Trophoblast cell (in vitro differentiated cells and primary cell): Measurements from ENCODE around the gene FYB1.

Experiments
- DNase-seq, 2 donors: peaks; one replicate each; pipeline ENCODE4 v3.0.0-alpha.2; 2016
- H2AFZ ChIP-seq: 2 replicates; pipeline ENCODE4 v1.6.1; 2013; ENCODE audit warnings: low read length, moderate library complexity, mild to moderate bottlenecking; ENCODE audit not compliant: insufficient read depth, poor library complexity
- H2AK5ac ChIP-seq: 2 replicates; pipeline ENCODE4 v1.6.1; 2013; ENCODE audit warnings: mild to moderate bottlenecking, low read length
- H2BK120ac ChIP-seq: 2 replicates; pipeline ENCODE4 v1.6.1; 2013; ENCODE audit warnings: low read length, mild to moderate bottlenecking, moderate library complexity; ENCODE audit not compliant: insufficient read depth, poor library complexity
- H2BK12ac ChIP-seq: 2 replicates; pipeline ENCODE4 v1.6.1; 2013; ENCODE audit warnings: mild to moderate bottlenecking, low read length, moderate library complexity
- H2BK5ac ChIP-seq: 2 replicates; pipeline ENCODE4 v1.6.1; 2013; ENCODE audit warnings: low read length, low read depth, moderate library complexity, mild to moderate bottlenecking; ENCODE audit not compliant: poor library complexity
- H3K14ac ChIP-seq: 2 replicates; pipeline ENCODE4 v1.6.1; 2013; ENCODE audit warnings: mild to moderate bottlenecking, low read length
- H3K18ac ChIP-seq: 2 replicates; pipeline ENCODE4 v1.6.1; 2013; ENCODE audit warnings: mild to moderate bottlenecking, low read length
- H3K23ac ChIP-seq: 2 replicates; pipeline ENCODE4 v1.6.1; 2013; ENCODE audit warnings: low read length
- H3K27ac ChIP-seq: 2 replicates; pipeline ENCODE4 v1.5.1; 2013; ENCODE audit warnings: low read depth, mild to moderate bottlenecking, inconsistent platforms, low read length, moderate library complexity
- H3K27me3 ChIP-seq: 2 replicates; pipeline ENCODE4 v1.6.1; 2013; ENCODE audit warnings: inconsistent platforms, mild to moderate bottlenecking, low read length, moderate library complexity; ENCODE audit not compliant: insufficient read depth
- H3K36me3 ChIP-seq, 2 experiments: 1 replicate in 1 of 2; 2 replicates in 1 of 2; pipeline ENCODE4 v1.6.1; 2013; ENCODE audit warnings: low read length in 2 of 2, mild to moderate bottlenecking in 2 of 2, moderate library complexity in 1 of 2; ENCODE audit not compliant: insufficient read depth in 2 of 2, control insufficient read depth in 1 of 2
- H3K4ac ChIP-seq: 2 replicates; pipeline ENCODE4 v1.6.1; 2013; ENCODE audit warnings: low read depth, mild to moderate bottlenecking, low read length, moderate library complexity
- H3K4me1 ChIP-seq, 2 experiments: 1 replicate in 1 of 2; 2 replicates in 1 of 2; pipeline ENCODE4 v1.6.1; 2013; ENCODE audit warnings: low read length in 2 of 2, mild to moderate bottlenecking in 2 of 2, moderate library complexity in 1 of 2; ENCODE audit not compliant: insufficient read depth in 2 of 2, control insufficient read depth in 1 of 2
- H3K4me2 ChIP-seq: 2 replicates; pipeline ENCODE4 v1.6.1; 2013; ENCODE audit warnings: inconsistent platforms, mild to moderate bottlenecking, low read length, moderate library complexity
- H3K4me3 ChIP-seq: 2 replicates; pipeline ENCODE4 v1.5.1; 2013; ENCODE audit warnings: mild to moderate bottlenecking, low read depth, low read length, inconsistent platforms
- H3K79me1 ChIP-seq: one replicate; pipeline ENCODE4 v1.6.1; 2013; ENCODE audit warnings: low read length
- H3K79me2 ChIP-seq: 2 replicates; pipeline ENCODE4 v1.6.1; 2013; ENCODE audit warnings: low read length, mild to moderate bottlenecking; ENCODE audit not compliant: control insufficient read depth, insufficient read depth, poor library complexity
- H3K9ac ChIP-seq: 2 replicates; pipeline ENCODE4 v1.6.1; 2013; ENCODE audit warnings: mild to moderate bottlenecking, low read length
- H3K9me3 ChIP-seq: 2 replicates; pipeline ENCODE4 v1.6.1; 2013; ENCODE audit warnings: low read depth, mild to moderate bottlenecking, control low read depth, inconsistent platforms, low read length; ENCODE audit not compliant: insufficient read depth
- H4K12ac ChIP-seq: 2 replicates; pipeline ENCODE4 v1.6.1; 2013; ENCODE audit warnings: low read depth, mild to moderate bottlenecking, low read length, moderate library complexity
- H4K8ac ChIP-seq: 2 replicates; pipeline ENCODE4 v1.6.1; 2013; ENCODE audit warnings: low read depth, mild to moderate bottlenecking, low read length, moderate library complexity
- H4K91ac ChIP-seq: one replicate; pipeline ENCODE4 v1.6.1; 2013; ENCODE audit warnings: low read depth, mild to moderate bottlenecking, low read length, moderate library complexity
- WGBS: extraction: QIAGEN DNeasy Blood & Tissue Kit; methylation state at CpG from one replicate; pipeline ENCODE4 v1.1.7; 2013; ENCODE audit warnings: missing lambda C conversion rate; ENCODE audit not compliant: insufficient read length, insufficient coverage; ENCODE audit errors: extremely low coverage; 5-methylcytosine and 5-hydroxymethylcytosine counted together

Gene FYB1

DNA sequence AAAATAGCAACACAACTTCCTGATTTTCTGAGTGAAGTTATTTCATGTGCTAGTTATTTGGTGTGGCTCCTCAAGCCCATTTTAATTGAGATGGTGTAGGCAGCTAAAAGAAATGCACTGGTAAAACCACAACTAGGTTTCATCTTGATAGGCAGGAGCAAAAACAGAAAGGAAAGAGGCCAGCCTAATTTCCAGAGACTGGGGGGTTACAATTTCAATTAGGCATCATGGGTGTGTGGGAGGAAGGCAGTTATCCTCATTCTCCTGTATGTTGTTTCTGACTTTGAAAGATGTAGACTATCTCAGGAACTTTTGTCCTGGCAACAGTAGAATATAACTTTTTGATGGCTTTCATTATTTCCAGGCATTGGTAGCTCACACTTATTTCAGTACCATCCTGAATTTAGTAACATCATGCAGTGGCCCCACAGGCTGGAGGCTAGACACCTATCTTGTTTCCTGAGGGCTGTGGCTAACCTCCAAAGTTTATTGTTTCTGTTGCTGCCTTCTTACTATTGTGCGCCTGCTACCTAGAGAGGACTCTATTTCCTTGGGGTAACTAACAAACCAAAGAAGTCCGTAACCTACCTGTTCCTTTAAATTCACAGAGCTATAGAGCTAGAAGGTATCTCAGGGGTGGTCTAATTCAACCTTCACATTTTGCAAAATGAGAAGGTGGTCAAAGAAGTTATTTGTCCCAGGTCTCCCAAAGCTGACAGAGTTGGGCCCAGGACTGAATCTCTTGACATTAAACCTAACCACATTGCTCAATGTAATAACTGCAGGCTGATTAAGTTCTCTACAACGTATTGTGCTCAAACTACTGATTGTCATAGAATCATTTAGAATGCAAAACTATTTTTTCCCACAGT is 42.4 kb downstream of the FYB1 start:
- Histone ChIP-seq H3K18ac (no peak overlapping the region), H3K9me3 (no peaks in the 10 kb centered on the region), H3K36me3 (no peaks in the 10 kb centered on the region), H3K23ac (no peak overlapping the region), H3K4me3 (no peak overlapping the region), H3K14ac (no peak overlapping the region), H3K4me2 (no peak overlapping the region), H4K91ac (no peak overlapping the region), H3K9ac (no peak overlapping the region), H2BK5ac (no peak overlapping the region), H3K79me2 (no peaks in the 10 kb centered on the region), H3K27ac (no peak overlapping the region), H3K79me1 (no peaks in the 10 kb centered on the region), H2BK12ac (no peak overlapping the region), H3K4me1 (no peaks in the 10 kb centered on the region), H3K27me3 (no peaks in the 10 kb centered on the region), H2AFZ (no peak overlapping the region), H4K8ac (no peak overlapping the region), H4K12ac (no peak overlapping the region), H2AK5ac (no peak overlapping the region), H2BK120ac (no peak overlapping the region), H3K4ac (no peak overlapping the region)
- WGBS = no CpG with 5 or more reads among the region's 3 CpGs
- no peak for DNase-seq

DNA sequence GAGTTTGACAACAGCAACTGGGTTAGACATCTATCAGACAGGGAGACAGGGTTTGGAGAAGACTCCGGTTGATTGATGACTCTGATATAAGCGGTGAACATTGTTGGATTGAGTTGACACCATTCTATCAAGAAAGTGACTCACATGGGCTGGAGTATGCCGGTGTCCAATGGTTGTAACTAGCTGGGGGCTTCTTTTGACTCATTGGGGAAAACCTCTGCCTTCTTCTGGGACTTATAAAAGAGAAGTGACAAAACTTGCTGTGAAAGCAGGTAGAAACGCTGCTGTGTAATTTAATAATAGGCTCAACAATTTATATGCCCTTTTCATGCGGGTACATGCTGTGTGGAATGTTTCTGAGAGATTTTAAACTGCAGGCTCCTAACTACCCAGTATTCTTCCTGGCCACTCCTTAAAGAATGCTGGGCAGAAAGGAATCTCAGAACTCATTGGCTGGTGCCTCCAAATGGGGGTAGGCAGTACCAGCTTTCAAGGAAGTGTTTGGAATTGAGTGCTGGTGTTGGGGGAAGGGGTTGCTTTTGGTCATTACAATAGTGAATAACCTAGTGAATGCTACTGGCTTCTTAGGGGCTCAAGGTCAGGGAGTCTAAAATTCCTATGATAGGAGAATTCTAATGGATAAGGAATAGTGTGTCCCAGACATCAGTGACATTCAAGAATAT is 43.9 kb downstream of the FYB1 start:
- Histone ChIP-seq H3K14ac (no peak overlapping the region), H4K8ac (no peak overlapping the region), H3K27ac (no peak overlapping the region), H3K79me2 (no peaks in the 10 kb centered on the region), H3K4me2 (no peak overlapping the region), H3K79me1 (no peaks in the 10 kb centered on the region), H3K18ac (no peak overlapping the region), H3K4ac (no peak overlapping the region), H3K27me3 (no peaks in the 10 kb centered on the region), H4K91ac (no peak overlapping the region), H4K12ac (no peak overlapping the region), H3K4me3 (no peak overlapping the region), H2BK120ac (no peak overlapping the region), H2AK5ac (no peak overlapping the region), H3K23ac (no peak overlapping the region), H3K9me3 (no peaks in the 10 kb centered on the region), H2AFZ (no peak overlapping the region), H3K36me3 (no peaks in the 10 kb centered on the region), H3K9ac (no peak overlapping the region), H2BK5ac (no peak overlapping the region), H3K4me1 (no peaks in the 10 kb centered on the region), H2BK12ac (no peak overlapping the region)
- DNase-seq = peak; percentile 57 to 79
- WGBS = no CpG with 5 or more reads among the region's 5 CpGs

GRCh38 chr5:39173069-39173468 is 46.3 kb downstream of the FYB1 start:
- Histone ChIP-seq H3K23ac (no peak overlapping the region), H3K9ac (no peak overlapping the region), H3K79me2 (no peaks in the 10 kb centered on the region), H4K8ac (no peak overlapping the region), H3K27ac (no peak overlapping the region), H3K14ac (no peak overlapping the region), H2BK5ac (no peak overlapping the region), H4K91ac (no peak overlapping the region), H3K18ac (no peak overlapping the region), H3K4me2 (no peak overlapping the region), H2AFZ (no peak overlapping the region), H2AK5ac (no peak overlapping the region), H2BK120ac (no peak overlapping the region), H3K27me3 (no peaks in the 10 kb centered on the region), H2BK12ac (no peak overlapping the region), H3K36me3 (no peaks in the 10 kb centered on the region), H4K12ac (no peak overlapping the region), H3K4me3 (no peak overlapping the region), H3K4ac (no peak overlapping the region), H3K79me1 (no peaks in the 10 kb centered on the region), H3K9me3 (no peaks in the 10 kb centered on the region), H3K4me1 (no peaks in the 10 kb centered on the region)
- WGBS = no CpG with 5 or more reads among the region's 3 CpGs
- no peak for DNase-seq

- no peaks in the 10 kb centered on the region for H3K79me2 ChIP-seq
- no peak overlapping the region for H3K23ac ChIP-seq
- no peaks in the 10 kb centered on the region for H3K79me1 ChIP-seq
- no peak overlapping the region for H3K27ac ChIP-seq
- H3K4me1 ChIP-seq = no peaks in the 10 kb centered on the region
- no peak overlapping the region for H2BK120ac ChIP-seq
- no peaks in the 10 kb centered on the region for H3K9me3 ChIP-seq
- no peak overlapping the region for H4K12ac ChIP-seq
- H2AFZ ChIP-seq = no peak overlapping the region
- no peak overlapping the region for H3K4ac ChIP-seq
- H3K9ac ChIP-seq = no peak overlapping the region
- H2BK12ac ChIP-seq = no peak overlapping the region
- WGBS = no CpG with 5 or more reads among the region's 2 CpGs
- no peak overlapping the region for H3K4me3 ChIP-seq
- no peak overlapping the region for H2AK5ac ChIP-seq
- H4K91ac ChIP-seq = no peak overlapping the region
- H3K14ac ChIP-seq = no peak overlapping the region
- H2BK5ac ChIP-seq = no peak overlapping the region
- DNase-seq = no peak
- H3K4me2 ChIP-seq = no peak overlapping the region
- no peak overlapping the region for H4K8ac ChIP-seq
- H3K18ac ChIP-seq = no peak overlapping the region
- H3K36me3 ChIP-seq = no peaks in the 10 kb centered on the region
- no peaks in the 10 kb centered on the region for H3K27me3 ChIP-seq
These were observed 46.8 kb downstream of the FYB1 start for GRCh38 chr5:39172593-39172992.
